Measurements from ENCODE around the gene KLHL28.
"Not testable (repeated sequence)": the region's sequence is repeated elsewhere in the genome, so short reads cannot be mapped to it uniquely, and the experiment has no call there.

The KLHL28 gene

GRCh38 chr14:44897041-44897844 is 64.5 kb downstream of the KLHL28 start:
- DNase-seq = peak; percentile 76 to 99 (median 94)

GRCh38 chr14:44896275-44897040 is 65.3 kb downstream of the KLHL28 start:
- no peak for DNase-seq

DNA sequence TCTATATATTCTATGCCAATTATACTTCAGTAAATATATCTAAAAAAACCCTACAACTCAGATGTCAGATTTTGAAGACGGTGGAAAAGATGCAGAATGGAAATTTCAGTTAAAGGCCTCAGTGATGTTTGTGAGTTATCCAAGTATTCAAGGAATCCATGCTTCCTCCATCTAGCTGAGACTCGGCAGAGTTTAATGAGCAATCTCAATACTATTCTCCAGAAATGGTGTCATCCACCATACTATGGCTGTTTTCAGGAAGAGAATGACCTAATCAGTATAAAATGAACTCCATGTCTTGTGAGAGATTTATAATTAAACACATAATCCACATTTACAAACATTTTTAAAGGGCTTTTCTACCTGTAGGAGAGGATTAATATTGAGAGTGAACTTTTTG is 66.0 kb downstream of the KLHL28 start:
- DNase-seq = no peak

- DNase-seq = no peak
Observed at GRCh38 chr14:44893535-44893934, 68.2 kb downstream of the KLHL28 start.

DNA sequence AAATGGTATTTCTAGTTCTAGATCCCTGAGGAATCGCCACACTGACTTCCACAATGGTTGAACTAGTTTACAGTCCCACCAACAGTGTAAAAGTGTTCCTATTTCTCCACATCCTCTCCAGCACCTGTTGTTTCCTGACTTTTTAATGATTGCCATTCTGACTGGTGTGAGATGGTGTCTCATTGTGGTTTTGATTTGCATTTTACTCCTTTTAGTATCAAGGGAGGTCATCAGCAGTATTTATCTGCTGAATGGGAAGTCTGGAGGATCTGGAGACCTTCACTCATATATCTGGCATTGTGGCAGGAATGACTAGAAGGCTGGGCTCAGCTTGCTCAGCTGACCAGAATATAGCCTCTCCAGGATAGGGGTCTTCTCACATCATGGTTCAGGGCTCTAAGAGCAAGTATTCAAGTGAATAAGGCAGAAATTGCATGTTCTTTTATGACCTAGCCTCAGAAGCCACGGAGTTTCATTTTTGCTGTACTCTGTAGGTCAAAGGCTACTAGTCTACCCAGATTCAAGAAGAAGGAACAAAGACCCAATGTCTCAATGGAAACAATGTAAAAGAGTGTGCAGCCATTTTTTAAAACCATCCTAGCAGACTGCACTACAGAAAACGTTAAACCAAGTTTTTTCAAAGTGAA is 69.9 kb downstream of the KLHL28 start:
- not testable (repeated sequence) for DNase-seq

GRCh38 chr14:44889595-44890471 is 71.9 kb downstream of the KLHL28 start:
- no peak for DNase-seq

GRCh38 chr14:44887596-44887955 is 74.2 kb downstream of the KLHL28 start:
- DNase-seq = no peak

GRCh38 chr14:44886860-44887595 is 74.7 kb downstream of the KLHL28 start:
- no peak for DNase-seq

DNA sequence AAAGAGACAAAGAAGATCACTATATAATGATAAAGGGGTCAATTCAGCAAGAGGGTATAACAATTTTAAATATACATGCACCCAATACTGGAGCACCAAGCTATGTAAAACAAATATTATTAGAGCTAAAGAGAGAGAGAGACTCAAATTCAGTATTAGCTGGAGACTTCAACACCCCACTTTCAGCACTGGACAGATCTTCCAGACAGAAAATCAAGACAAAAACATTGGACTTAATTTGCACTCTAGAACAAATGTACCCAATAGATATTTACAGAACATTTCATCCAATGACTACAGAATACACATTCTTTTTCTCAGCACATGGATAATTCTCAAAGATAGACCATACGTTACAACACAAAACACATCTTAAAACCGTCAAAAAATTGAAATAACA is 81.0 kb downstream of the KLHL28 start:
- no peak for DNase-seq

Measured in hypothalamus (tissue), 51 donors.